Measurements from ENCODE around the gene TENM3. TPM values are rescaled to one million over a fixed set of nuclear protein-coding genes. Genes with fewer than 3 reads are reported as not detected.

The TENM3 gene
- total RNA-seq, 4 donors from 2014 or later, result 3.4 to 9.8 (median 6.9) TPM

GRCh38 chr4:182261651-182262223, 18.5 kb downstream of the TENM3 start:
- no peaks in the 10 kb centered on the region for H3K4me1 ChIP-seq
- H3K36me3 ChIP-seq, result no peaks in the 10 kb centered on the region
- in situ Hi-C loops (cut with MboI; ENCODE audit: low pct_ligation_motif_present in 1 of 4, low pct_unique_long_range_greater_than_20kb in 1 of 4, low sequenced_read_pairs in 3 of 4), result no loop called here
- no peaks in the 10 kb centered on the region for H3K9me3 ChIP-seq
- intact Hi-C loops (cut with DNase I; ENCODE audit: low total_unique reads), result no loop called here
- H3K4me3 ChIP-seq, result no peak overlapping the region
- no peaks in the 10 kb centered on the region for H3K27me3 ChIP-seq
- no peak overlapping the region for H3K27ac ChIP-seq
- TF ChIP-seq POLR2A (IDR thresholded peaks at IDR 0.05) (no peak), EP300 (IDR thresholded peaks at IDR 0.05; ENCODE audit: low read depth) (no peak), POLR2AphosphoS5 (IDR thresholded peaks at IDR 0.05) (no peak), CTCF (IDR thresholded peaks at IDR 0.05) (no peak)
- no peak for DNase-seq
- WGBS, 2 donors (ENCODE audit: low coverage in 1 of 2), result 81 to 90% methylated on average over 7 to 8 of the region's 8 CpGs

GRCh38 chr4:182263562-182263961, 20.4 kb downstream of the TENM3 start:
- H3K27me3 ChIP-seq, result no peaks in the 10 kb centered on the region
- TF ChIP-seq POLR2A (IDR thresholded peaks at IDR 0.05) (no peak), CTCF (IDR thresholded peaks at IDR 0.05) (no peak), POLR2AphosphoS5 (IDR thresholded peaks at IDR 0.05) (no peak), EP300 (IDR thresholded peaks at IDR 0.05; ENCODE audit: low read depth) (no peak)
- intact Hi-C loops (cut with DNase I; ENCODE audit: low total_unique reads) (no loop called here), in situ Hi-C loops (cut with MboI; ENCODE audit: low pct_ligation_motif_present in 1 of 4, low pct_unique_long_range_greater_than_20kb in 1 of 4, low sequenced_read_pairs in 3 of 4) (no loop called here)
- H3K9me3 ChIP-seq, result no peaks in the 10 kb centered on the region
- H3K36me3 ChIP-seq, result no peaks in the 10 kb centered on the region
- no peak overlapping the region for H3K4me3 ChIP-seq
- no peaks in the 10 kb centered on the region for H3K4me1 ChIP-seq
- 66 to 78% methylated on average over 10 of the region's 10 CpGs for WGBS, 2 donors (ENCODE audit: low coverage in 1 of 2)
- no peak overlapping the region for H3K27ac ChIP-seq
- DNase-seq, result no peak

- DNase-seq, result no peak
- Histone ChIP-seq H3K36me3 (no peaks in the 10 kb centered on the region), H3K4me1 (no peaks in the 10 kb centered on the region), H3K27me3 (no peaks in the 10 kb centered on the region), H3K4me3 (no peak overlapping the region), H3K27ac (no peak overlapping the region), H3K9me3 (no peaks in the 10 kb centered on the region)
- intact Hi-C loops (cut with DNase I; ENCODE audit: low total_unique reads) (no loop called here), in situ Hi-C loops (cut with MboI; ENCODE audit: low pct_ligation_motif_present in 1 of 4, low pct_unique_long_range_greater_than_20kb in 1 of 4, low sequenced_read_pairs in 3 of 4) (no loop called here)
- TF ChIP-seq CTCF (IDR thresholded peaks at IDR 0.05) (no peak), EP300 (IDR thresholded peaks at IDR 0.05; ENCODE audit: low read depth) (no peak), POLR2A (IDR thresholded peaks at IDR 0.05) (no peak), POLR2AphosphoS5 (IDR thresholded peaks at IDR 0.05) (no peak)
- 50 to 61% methylated on average over 6 to 13 of the region's 13 CpGs for WGBS, 2 donors (ENCODE audit: low coverage in 1 of 2)
Measured at GRCh38 chr4:182264139-182264752, 21.0 kb downstream of the TENM3 start.

GRCh38 chr4:182265881-182266280, 22.7 kb downstream of the TENM3 start:
- intact Hi-C loops (cut with DNase I; ENCODE audit: low total_unique reads) (no loop called here), in situ Hi-C loops (cut with MboI; ENCODE audit: low pct_ligation_motif_present in 1 of 4, low pct_unique_long_range_greater_than_20kb in 1 of 4, low sequenced_read_pairs in 3 of 4) (no loop called here)
- Histone ChIP-seq H3K4me3 (no peak overlapping the region), H3K36me3 (no peaks in the 10 kb centered on the region), H3K9me3 (no peaks in the 10 kb centered on the region), H3K27ac (no peak overlapping the region), H3K4me1 (no peaks in the 10 kb centered on the region), H3K27me3 (no peaks in the 10 kb centered on the region)
- TF ChIP-seq POLR2AphosphoS5 (IDR thresholded peaks at IDR 0.05) (no peak), EP300 (IDR thresholded peaks at IDR 0.05; ENCODE audit: low read depth) (no peak), CTCF (IDR thresholded peaks at IDR 0.05) (no peak), POLR2A (IDR thresholded peaks at IDR 0.05) (no peak)
- WGBS, 2 donors (ENCODE audit: low coverage in 1 of 2), result 23 to 47% methylated on average over 3 of the region's 3 CpGs
- DNase-seq, result no peak
